ENCODE measurements around the gene VTA1.
"Not testable (repeated sequence)": the region's sequence is repeated elsewhere in the genome, so short reads cannot be mapped to it uniquely, and the experiment has no call there.

Gene VTA1

GRCh38 chr6:142229518-142230270 is 82.6 kb downstream of the VTA1 start:
- DNase-seq, result not testable (repeated sequence)

GRCh38 chr6:142232206-142233044 is 85.4 kb downstream of the VTA1 start:
- DNase-seq, result not testable (repeated sequence)

GRCh38 chr6:142233945-142234682 is 87.1 kb downstream of the VTA1 start:
- no peak for DNase-seq

- no peak for DNase-seq
These were observed 88.2 kb downstream of the VTA1 start for GRCh38 chr6:142235272-142235671.

GRCh38 chr6:142235791-142236190 is 88.7 kb downstream of the VTA1 start:
- no peak for DNase-seq

GRCh38 chr6:142236691-142237090 is 89.6 kb downstream of the VTA1 start:
- DNase-seq, result no peak

GRCh38 chr6:142238881-142239280 is 91.8 kb downstream of the VTA1 start:
- no peak for DNase-seq

GRCh38 chr6:142240179-142240578 is 93.1 kb downstream of the VTA1 start:
- no peak for DNase-seq

- no peak for DNase-seq
These were observed 94.0 kb downstream of the VTA1 start for GRCh38 chr6:142241061-142241460.

- no peak for DNase-seq
These were observed 95.2 kb downstream of the VTA1 start for GRCh38 chr6:142242269-142242668.

GRCh38 chr6:142246960-142247359 is 99.9 kb downstream of the VTA1 start:
- no peak for DNase-seq

GRCh38 chr6:142249266-142249665 is 102.2 kb downstream of the VTA1 start:
- no peak for DNase-seq

GRCh38 chr6:142251930-142252445 is 104.9 kb downstream of the VTA1 start:
- DNase-seq, result no peak

- no peak for DNase-seq
These were observed 107.5 kb downstream of the VTA1 start for GRCh38 chr6:142254513-142254912.

GRCh38 chr6:142255785-142256184 is 108.7 kb downstream of the VTA1 start:
- no peak for DNase-seq

GRCh38 chr6:142258305-142258704 is 111.2 kb downstream of the VTA1 start:
- no peak for DNase-seq

GRCh38 chr6:142258757-142259156 is 111.7 kb downstream of the VTA1 start:
- DNase-seq, result no peak

GRCh38 chr6:142260748-142261147 is 113.7 kb downstream of the VTA1 start:
- DNase-seq, result no peak

- DNase-seq, result no peak
These were observed 115.2 kb downstream of the VTA1 start for GRCh38 chr6:142262231-142262630.

- no peak for DNase-seq
These were observed 118.4 kb downstream of the VTA1 start for GRCh38 chr6:142265476-142265875.

GRCh38 chr6:142266060-142266459 is 119.0 kb downstream of the VTA1 start:
- no peak for DNase-seq

- DNase-seq, result no peak
These were observed 124.4 kb downstream of the VTA1 start for GRCh38 chr6:142271476-142271875.

Data from GDM1 (cell line).